ENCODE measurements around the gene POU5F1. TPM values are rescaled to one million over a fixed set of nuclear protein-coding genes. Genes with fewer than 3 reads are reported as not detected.

Gene POU5F1
- total RNA-seq, 4 donors from 2014 or later: 0.67 to 2.8 (median 1.8) TPM; not detected in 1

DNA sequence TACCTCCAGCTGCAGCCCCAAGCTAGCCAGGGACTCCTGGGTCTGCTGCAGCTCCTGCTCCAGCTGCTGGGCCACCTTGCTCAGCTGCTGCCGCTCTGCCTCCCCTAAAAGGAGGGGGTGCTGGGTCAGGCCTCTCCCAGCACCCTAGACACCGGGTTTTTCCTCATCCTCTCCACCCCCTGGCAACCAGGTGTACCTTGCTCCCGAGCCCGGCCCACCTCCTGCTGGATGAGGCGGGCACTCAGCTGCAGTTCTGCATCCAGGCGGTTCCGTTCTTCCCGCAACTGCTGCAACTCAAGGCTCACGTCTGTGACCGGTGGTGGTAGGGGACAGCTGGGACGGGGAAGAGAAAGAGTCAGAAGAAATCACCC is 25.5 kb downstream of the POU5F1 start:
- TF ChIP-seq POLR2A (IDR thresholded peaks at IDR 0.05): no peak
- TF ChIP-seq, protein P1, sequence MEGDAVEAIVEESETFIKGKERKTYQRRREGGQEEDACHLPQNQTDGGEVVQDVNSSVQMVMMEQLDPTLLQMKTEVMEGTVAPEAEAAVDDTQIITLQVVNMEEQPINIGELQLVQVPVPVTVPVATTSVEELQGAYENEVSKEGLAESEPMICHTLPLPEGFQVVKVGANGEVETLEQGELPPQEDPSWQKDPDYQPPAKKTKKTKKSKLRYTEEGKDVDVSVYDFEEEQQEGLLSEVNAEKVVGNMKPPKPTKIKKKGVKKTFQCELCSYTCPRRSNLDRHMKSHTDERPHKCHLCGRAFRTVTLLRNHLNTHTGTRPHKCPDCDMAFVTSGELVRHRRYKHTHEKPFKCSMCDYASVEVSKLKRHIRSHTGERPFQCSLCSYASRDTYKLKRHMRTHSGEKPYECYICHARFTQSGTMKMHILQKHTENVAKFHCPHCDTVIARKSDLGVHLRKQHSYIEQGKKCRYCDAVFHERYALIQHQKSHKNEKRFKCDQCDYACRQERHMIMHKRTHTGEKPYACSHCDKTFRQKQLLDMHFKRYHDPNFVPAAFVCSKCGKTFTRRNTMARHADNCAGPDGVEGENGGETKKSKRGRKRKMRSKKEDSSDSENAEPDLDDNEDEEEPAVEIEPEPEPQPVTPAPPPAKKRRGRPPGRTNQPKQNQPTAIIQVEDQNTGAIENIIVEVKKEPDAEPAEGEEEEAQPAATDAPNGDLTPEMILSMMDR (IDR thresholded peaks at IDR 0.05): no peak
- no peak overlapping the region for H3K4me3 ChIP-seq
- no peaks in the 10 kb centered on the region for H3K27me3 ChIP-seq
- no peak for DNase-seq
- no peaks in the 10 kb centered on the region for H3K36me3 ChIP-seq
- no peaks in the 10 kb centered on the region for H3K4me1 ChIP-seq
- H3K9me3 ChIP-seq: no peaks in the 10 kb centered on the region
- intact Hi-C loops (cut with DNase I; ENCODE audit: low total_unique reads): loop anchor here (5.0 kb wide), 1 partner anchor 47 kb away; no protein-coding TSS in a partner anchor
- H3K27ac ChIP-seq: no peak overlapping the region

DNA sequence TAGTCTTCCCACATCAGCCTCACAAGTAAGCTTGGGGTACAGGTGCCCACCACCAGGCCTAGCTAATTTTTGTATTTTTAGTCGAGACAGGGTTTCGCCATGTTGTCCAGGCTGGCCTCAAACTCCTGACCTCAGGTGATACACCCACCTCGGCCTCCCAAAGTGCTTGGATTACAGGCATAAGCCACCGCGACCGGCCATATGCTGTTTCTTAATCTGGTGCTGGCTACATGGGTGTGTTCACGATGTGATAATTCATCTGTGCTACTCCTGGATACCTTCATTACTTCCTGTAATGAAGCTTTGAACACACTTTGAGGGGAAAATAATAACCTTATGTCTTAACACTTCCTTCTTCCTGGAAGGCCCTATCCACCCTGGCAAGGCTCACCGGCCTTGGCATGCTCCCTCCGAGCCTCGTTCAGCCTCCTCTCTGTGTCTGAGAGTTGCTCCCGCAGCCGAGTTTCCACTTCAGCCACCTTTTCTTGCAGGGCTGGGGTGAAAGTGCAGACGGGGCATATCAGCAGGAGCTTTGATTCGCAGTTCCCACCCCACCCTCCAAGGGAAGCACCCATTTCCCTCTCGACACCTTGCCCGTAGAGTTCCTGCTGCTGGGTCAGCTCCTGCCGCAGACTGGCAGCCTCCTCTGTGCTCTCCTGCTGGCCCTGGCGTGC is 26.0 kb downstream of the POU5F1 start:
- Histone ChIP-seq H3K27me3 (no peaks in the 10 kb centered on the region), H3K4me1 (no peaks in the 10 kb centered on the region), H3K27ac (no peak overlapping the region), H3K4me3 (no peak overlapping the region), H3K9me3 (no peaks in the 10 kb centered on the region), H3K36me3 (no peaks in the 10 kb centered on the region)
- intact Hi-C loops (cut with DNase I; ENCODE audit: low total_unique reads): loop anchor here (5.0 kb wide), 1 partner anchor 48 kb away; no protein-coding TSS in a partner anchor
- no peak for DNase-seq
- TF ChIP-seq, protein P1 (IDR thresholded peaks at IDR 0.05): no peak
- no peak for TF ChIP-seq POLR2A (IDR thresholded peaks at IDR 0.05)

DNA sequence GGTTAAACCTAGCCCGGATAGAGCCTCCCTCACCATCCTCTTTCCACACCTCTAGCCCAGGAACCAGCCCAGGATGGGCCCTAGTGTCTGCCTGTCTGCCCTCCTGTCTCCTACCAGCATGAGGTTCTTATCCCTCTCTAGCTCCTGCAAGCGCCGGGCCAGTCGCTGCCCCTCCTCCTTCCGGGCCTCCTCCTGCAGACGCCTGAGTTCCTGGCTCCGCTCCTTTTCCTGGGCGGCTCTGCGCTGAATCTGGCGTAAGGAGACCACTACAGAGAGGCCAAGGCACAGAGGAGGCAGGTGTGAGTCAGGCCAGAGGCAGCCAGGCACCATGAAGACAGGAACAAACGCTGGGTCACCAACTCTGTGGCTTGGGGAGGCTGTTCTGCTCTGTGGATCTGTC is 27.3 kb downstream of the POU5F1 start:
- peak; percentile 44 to 65 for DNase-seq

DNA sequence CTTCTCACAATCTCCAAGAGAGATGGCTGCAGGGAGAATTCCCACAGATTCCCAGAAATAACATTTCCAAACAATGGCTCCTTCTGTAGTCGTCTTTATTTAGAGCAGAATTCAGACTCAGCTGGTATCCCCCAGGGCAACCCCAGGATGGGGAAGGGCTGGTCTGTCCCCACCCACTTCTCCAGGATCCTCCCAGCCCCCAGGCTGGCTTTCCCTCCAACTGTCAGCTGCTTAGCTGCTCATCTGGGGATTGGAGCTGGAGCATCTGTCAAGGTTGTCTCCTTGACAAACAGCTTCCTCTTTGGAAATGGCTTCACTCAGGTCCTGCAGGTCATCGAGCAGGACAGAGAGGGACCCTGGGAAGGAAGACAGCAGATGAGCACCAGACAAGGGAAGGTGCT is 28.1 kb downstream of the POU5F1 start:
- intact Hi-C loops (cut with DNase I; ENCODE audit: low total_unique reads): loop anchor here (5.0 kb wide), 1 partner anchor 50 kb away; no protein-coding TSS in a partner anchor
- no peak overlapping the region for H3K4me3 ChIP-seq
- H3K4me1 ChIP-seq: peaks cover 0 to 4% of the 10 kb centered on the region in 2 donors
- no peaks in the 10 kb centered on the region for H3K9me3 ChIP-seq
- no peak for TF ChIP-seq POLR2A (IDR thresholded peaks at IDR 0.05)
- TF ChIP-seq, protein P1 (IDR thresholded peaks at IDR 0.05): no peak
- DNase-seq: no peak
- H3K27ac ChIP-seq: no peak overlapping the region
- H3K36me3 ChIP-seq: no peaks in the 10 kb centered on the region
- no peaks in the 10 kb centered on the region for H3K27me3 ChIP-seq

More for the DNA sequence above, 27.3 kb downstream of the POU5F1 start:
- H3K27me3 ChIP-seq: no peaks in the 10 kb centered on the region
- H3K4me1 ChIP-seq: no peaks in the 10 kb centered on the region
- H3K9me3 ChIP-seq: no peaks in the 10 kb centered on the region
- TF ChIP-seq, protein P1 (IDR thresholded peaks at IDR 0.05): no peak
- TF ChIP-seq POLR2A (IDR thresholded peaks at IDR 0.05): no peak
- H3K36me3 ChIP-seq: no peaks in the 10 kb centered on the region
- no peak overlapping the region for H3K4me3 ChIP-seq
- no peak overlapping the region for H3K27ac ChIP-seq
- intact Hi-C loops (cut with DNase I; ENCODE audit: low total_unique reads): loop anchor here (5.0 kb wide), 1 partner anchor 49 kb away; no protein-coding TSS in a partner anchor

DNA sequence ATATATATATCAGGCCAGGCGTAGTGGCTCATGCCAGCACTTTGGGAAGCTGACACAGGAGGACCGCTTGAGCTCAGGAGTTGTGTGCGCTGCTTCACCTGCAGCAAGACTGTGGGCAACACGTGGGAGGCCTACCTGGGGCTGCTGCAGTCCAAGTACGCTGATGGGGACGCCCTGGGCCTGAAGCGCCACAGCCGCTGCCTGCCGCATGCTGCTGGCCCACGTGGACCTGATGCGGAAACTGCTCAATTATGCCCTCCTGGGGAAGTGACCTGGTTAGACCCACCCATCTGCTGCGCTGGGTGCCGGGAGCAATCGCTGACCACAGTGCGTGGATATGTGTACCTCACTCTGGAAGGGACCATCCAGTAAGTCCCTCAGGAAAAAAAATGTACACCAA is 29.8 kb downstream of the POU5F1 start:
- DNase-seq: no peak
- peaks cover 0 to 4% of the 10 kb centered on the region in 2 donors for H3K4me1 ChIP-seq
- no peak overlapping the region for H3K27ac ChIP-seq
- intact Hi-C loops (cut with DNase I; ENCODE audit: low total_unique reads): loop anchor here (5.0 kb wide), 1 partner anchor 52 kb away; no protein-coding TSS in a partner anchor
- no peaks in the 10 kb centered on the region for H3K9me3 ChIP-seq
- TF ChIP-seq, protein P1 (IDR thresholded peaks at IDR 0.05): no peak
- TF ChIP-seq POLR2A (IDR thresholded peaks at IDR 0.05): no peak
- no peaks in the 10 kb centered on the region for H3K36me3 ChIP-seq
- H3K27me3 ChIP-seq: no peaks in the 10 kb centered on the region
- H3K4me3 ChIP-seq: no peak overlapping the region

Data from uterus (tissue), 4 donors.